Fibroblast of lung (primary cell): ENCODE results near the gene CCDC175.

Experiments used
- EZH2 ChIP-seq: IDR thresholded peaks from 2 replicates; pipeline ENCODE4 v1.5.1; 2012; ENCODE audit warnings: low read length, control low read depth, mild to moderate bottlenecking; ENCODE audit errors: missing control alignments
- TF ChIP-seq, protein P1 (sequence below), 2 donors: IDR thresholded peaks in 1 of 2; conservative IDR thresholded peaks in 1 of 2; 1 replicate in 1 of 2; 2 replicates in 1 of 2; pipeline ENCODE4 v1.5.1; 2011 to 2012; ENCODE audit warnings: low read length in 2 of 2, control low read depth in 1 of 2, inconsistent platforms in 1 of 2, low read depth in 1 of 2, mild to moderate bottlenecking in 1 of 2

DNA sequence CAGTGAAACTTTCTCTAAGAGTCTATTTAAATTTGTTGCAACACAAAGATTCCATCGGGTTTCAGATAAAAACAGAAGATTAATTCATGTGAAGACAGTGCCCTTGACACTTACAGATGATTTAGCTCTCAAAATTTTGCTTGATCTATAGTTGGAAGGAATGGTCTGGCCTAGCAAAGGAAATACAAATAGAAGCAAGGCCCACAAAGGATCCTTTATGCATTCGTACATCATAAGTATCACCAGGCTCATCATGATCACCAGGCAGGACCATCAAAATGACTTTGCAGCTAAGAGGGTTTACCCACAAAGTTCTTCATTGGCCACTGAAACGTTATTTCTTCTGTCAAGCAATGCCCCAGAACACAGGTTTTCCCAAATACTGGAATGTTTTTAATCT, 67.5 kb downstream of the CCDC175 start:
- TF ChIP-seq, protein P1, sequence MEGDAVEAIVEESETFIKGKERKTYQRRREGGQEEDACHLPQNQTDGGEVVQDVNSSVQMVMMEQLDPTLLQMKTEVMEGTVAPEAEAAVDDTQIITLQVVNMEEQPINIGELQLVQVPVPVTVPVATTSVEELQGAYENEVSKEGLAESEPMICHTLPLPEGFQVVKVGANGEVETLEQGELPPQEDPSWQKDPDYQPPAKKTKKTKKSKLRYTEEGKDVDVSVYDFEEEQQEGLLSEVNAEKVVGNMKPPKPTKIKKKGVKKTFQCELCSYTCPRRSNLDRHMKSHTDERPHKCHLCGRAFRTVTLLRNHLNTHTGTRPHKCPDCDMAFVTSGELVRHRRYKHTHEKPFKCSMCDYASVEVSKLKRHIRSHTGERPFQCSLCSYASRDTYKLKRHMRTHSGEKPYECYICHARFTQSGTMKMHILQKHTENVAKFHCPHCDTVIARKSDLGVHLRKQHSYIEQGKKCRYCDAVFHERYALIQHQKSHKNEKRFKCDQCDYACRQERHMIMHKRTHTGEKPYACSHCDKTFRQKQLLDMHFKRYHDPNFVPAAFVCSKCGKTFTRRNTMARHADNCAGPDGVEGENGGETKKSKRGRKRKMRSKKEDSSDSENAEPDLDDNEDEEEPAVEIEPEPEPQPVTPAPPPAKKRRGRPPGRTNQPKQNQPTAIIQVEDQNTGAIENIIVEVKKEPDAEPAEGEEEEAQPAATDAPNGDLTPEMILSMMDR (conservative IDR thresholded peaks at IDR 0.05 in 1 of 2, IDR thresholded peaks at IDR 0.05 in 1 of 2; ENCODE audit: low read depth in 1 of 2, low read length in 2 of 2): no peak
- no peak for TF ChIP-seq EZH2
